Natural killer cell (primary cell): ENCODE measurements around the gene ARID1A. TPM values are rescaled to one million over a fixed set of nuclear protein-coding genes. Genes with fewer than 3 reads are reported as not detected.

Source experiments
- ATAC-seq, 3 donors: fragments of 150-1000 bp in 2 of 3; fragments of 200-7000 bp in 1 of 3; cut with Tn5 transposase; 1 replicate in 1 of 3; 2 replicates in 2 of 3; pipeline ENCODE4 v1.10.0; 2021; ENCODE audit warnings: mild to moderate bottlenecking in 2 of 3, moderate library complexity in 2 of 3
- DNase-seq, 2 donors: peaks; one replicate each; pipeline versions ENCODE4 v3.0.0 to v3.0.0-alpha.2; 2013 to 2021; ENCODE audit warnings: mixed read lengths in 1 of 2
- H3K27ac ChIP-seq: one replicate; pipeline ENCODE4 v1.5.1; 2013; ENCODE audit warnings: mild to moderate bottlenecking, low read length
- H3K27me3 ChIP-seq: one replicate; pipeline ENCODE4 v1.6.1; 2013; ENCODE audit warnings: low read length; ENCODE audit not compliant: control insufficient read depth, insufficient read depth
- H3K36me3 ChIP-seq: one replicate; pipeline ENCODE4 v1.6.1; 2013; ENCODE audit warnings: low read length; ENCODE audit not compliant: control insufficient read depth, insufficient read depth
- H3K4me1 ChIP-seq: one replicate; pipeline ENCODE4 v1.6.1; 2013; ENCODE audit warnings: low read length; ENCODE audit not compliant: control insufficient read depth, insufficient read depth
- H3K4me3 ChIP-seq: one replicate; pipeline ENCODE4 v1.5.1; 2013; ENCODE audit warnings: low read length
- H3K9me3 ChIP-seq: one replicate; pipeline ENCODE4 v1.6.1; 2013; ENCODE audit warnings: low read length; ENCODE audit not compliant: control insufficient read depth, insufficient read depth
- H3K27ac Mint-ChIP-seq, 2 donors: one replicate each; pipeline ENCODE4 v1.8.0; 2022; ENCODE audit warnings: mild to moderate bottlenecking in 2 of 2, mixed read lengths in 2 of 2, moderate library complexity in 1 of 2
- H3K27me3 Mint-ChIP-seq, 2 donors: one replicate each; pipeline ENCODE4 v1.8.0; 2022; ENCODE audit warnings: low read depth in 2 of 2, mixed read lengths in 2 of 2
- H3K36me3 Mint-ChIP-seq: one replicate; pipeline ENCODE4 v1.8.0; 2022; ENCODE audit warnings: mixed read lengths
- H3K4me1 Mint-ChIP-seq, 2 donors: one replicate each; pipeline ENCODE4 v1.8.0; 2022; ENCODE audit warnings: mixed read lengths in 2 of 2
- H3K4me3 Mint-ChIP-seq: one replicate; pipeline ENCODE4 v1.8.0; 2022; ENCODE audit warnings: mild to moderate bottlenecking, moderate library complexity, mixed read lengths
- H3K9me3 Mint-ChIP-seq, 2 donors: one replicate each; pipeline ENCODE4 v1.8.0; 2022; ENCODE audit warnings: mixed read lengths in 2 of 2
- CTCF ChIP-seq: fragments of 200-600 bp; IDR thresholded peaks from one replicate; pipeline ENCODE4 v1.8.0; 2022; ENCODE audit warnings: antibody characterized with exemption
- WGBS: methylation state at CpG from one replicate; pipeline ENCODE4 v1.1.7; 2013; ENCODE audit warnings: missing lambda C conversion rate; ENCODE audit not compliant: insufficient coverage; 5-methylcytosine and 5-hydroxymethylcytosine counted together
- intact Hi-C: fragments of 100-400 bp; cut with micrococcal nuclease; formaldehyde crosslinking; loops from one replicate; pipeline ENCODE4 v1.14.2; 2022
- total RNA-seq, 4 donors: library from RNA; stranded (reverse); fragments of 120-200 nt in 1 of 4; gene quantifications; one replicate each; pipeline versions ENCODE4 v1.2.3 to v1.2.4, GENCODE V29; 2013 to 2022

ARID1A gene
- total RNA-seq, 3 donors from 2014 or later (not counting 1 experiment from before 2014, with no cell fraction given) = 199 to 214 (median 202) TPM

GRCh38 chr1:26731233-26731902 is 35.6 kb downstream of the ARID1A start:
- no peak for TF ChIP-seq CTCF
- Mint-ChIP-seq H3K27me3 (no peaks in the 10 kb centered on the region), H3K9me3 (no peaks in the 10 kb centered on the region), H3K27ac (peak overlapping the region; percentile 43 to 84), H3K4me3 (peak overlapping the region; percentile 26), H3K4me1 (peaks cover 78 to 85% of the 10 kb centered on the region in 2 donors), H3K36me3 (peaks cover 17% of the 10 kb centered on the region)
- peaks cover 14% of the 10 kb centered on the region for H3K4me1 ChIP-seq
- no peaks in the 10 kb centered on the region for H3K9me3 ChIP-seq
- intact Hi-C loops = no loop called here
- DNase-seq = no peak
- no peak overlapping the region for H3K27ac ChIP-seq
- H3K36me3 ChIP-seq = peaks cover 62% of the 10 kb centered on the region
- no peak for ATAC-seq
- H3K4me3 ChIP-seq = no peak overlapping the region
- H3K27me3 ChIP-seq = no peaks in the 10 kb centered on the region
- WGBS = 96% methylated on average over 10 of the region's 11 CpGs

- no peak for TF ChIP-seq CTCF
- Histone ChIP-seq H3K4me1 (peaks cover 15% of the 10 kb centered on the region), H3K27me3 (no peaks in the 10 kb centered on the region), H3K36me3 (peaks cover 74% of the 10 kb centered on the region), H3K9me3 (no peaks in the 10 kb centered on the region), H3K27ac (no peak overlapping the region), H3K4me3 (no peak overlapping the region)
- H3K36me3 Mint-ChIP-seq = peaks cover 17% of the 10 kb centered on the region
- DNase-seq = no peak
- H3K27ac Mint-ChIP-seq = peak overlapping the region in 1 of 2 donors; percentile 72
- H3K9me3 Mint-ChIP-seq = no peaks in the 10 kb centered on the region
- ATAC-seq = no peak
- peaks cover 59 to 64% of the 10 kb centered on the region in 2 donors for H3K4me1 Mint-ChIP-seq
- H3K27me3 Mint-ChIP-seq = no peaks in the 10 kb centered on the region
- intact Hi-C loops = no loop called here
- H3K4me3 Mint-ChIP-seq = no peak overlapping the region
- 79% methylated on average over 2 of the region's 2 CpGs for WGBS
These were observed 37.6 kb downstream of the ARID1A start for GRCh38 chr1:26733392-26733791.

- Histone ChIP-seq H3K36me3 (peaks cover 75% of the 10 kb centered on the region), H3K4me1 (peaks cover 21% of the 10 kb centered on the region), H3K27me3 (no peaks in the 10 kb centered on the region), H3K9me3 (no peaks in the 10 kb centered on the region), H3K27ac (no peak overlapping the region), H3K4me3 (no peak overlapping the region)
- intact Hi-C loops = no loop called here
- WGBS = 17% methylated on average over 2 of the region's 2 CpGs
- ATAC-seq = peak; percentile 61 to 83 (median 77)
- Mint-ChIP-seq H3K9me3 (no peaks in the 10 kb centered on the region), H3K36me3 (peaks cover 17% of the 10 kb centered on the region), H3K4me1 (peaks cover 53 to 58% of the 10 kb centered on the region in 2 donors), H3K27me3 (no peaks in the 10 kb centered on the region), H3K27ac (peak overlapping the region; percentile 67 to 72), H3K4me3 (peak overlapping the region; percentile 64)
- no peak for TF ChIP-seq CTCF
- DNase-seq = peak in 1 of 2 donors; percentile 59
These were observed 38.2 kb downstream of the ARID1A start for GRCh38 chr1:26733982-26734381.
